GM12878 (cell line): ENCODE measurements around the gene DOCK1. TPM values are rescaled to one million over a fixed set of nuclear protein-coding genes. Genes with fewer than 3 reads are reported as not detected.

Experiments used
- ATAC-seq: fragments of 200-7000 bp; cut with Tn5 transposase; 3 replicates; pipeline ENCODE4 v1.9.1; 2020; ENCODE audit warnings: mild to moderate bottlenecking, moderate library complexity
- BruUV-seq: library from RNA; stranded (reverse); fragments of 400-500 nt; replicated peaks from 2 replicates; lab custom pipeline; 2021; lab: Mats Ljungman, UMichigan
- CTCF ChIA-PET: fragments of 300-600 bp; sonication (Branson Sonifier 250); formaldehyde crosslinking; extraction: SDS; loops from one replicate; lab custom pipeline; 2021; ENCODE audit warnings: inconsistent platforms; lab: Yijun Ruan, JAX
- POLR2A ChIA-PET: fragments of 350-600 bp; formaldehyde crosslinking; extraction: SDS; loops from one replicate; lab custom pipeline; 2021; ENCODE audit warnings: inconsistent platforms; lab: Charles Lee
- RAD21 ChIA-PET: fragments of 300-600 bp; sonication (Branson Sonifier 250); formaldehyde crosslinking; loops from one replicate; lab custom pipeline; 2023; ENCODE audit warnings: antibody characterized with exemption; ENCODE audit not compliant: unreplicated experiment; lab: Charles Lee
- SMC1A ChIA-PET: fragments of 300-600 bp; sonication (Branson Sonifier 250); formaldehyde crosslinking; loops from one replicate; lab custom pipeline; 2023; ENCODE audit not compliant: unreplicated experiment, uncharacterized antibody; lab: Charles Lee
- DNase-seq: peaks from one replicate; pipeline ENCODE4 v3.0.0-alpha.2; 2011; ENCODE audit warnings: low read depth, low spot score
- FAIRE-seq: peaks from 3 replicates; lab custom pipeline; 2011; peaks lifted over from hg19 to GRCh38; lab: Jason Lieb, UNC
- H2AFZ ChIP-seq: 2 replicates; pipeline ENCODE4 v1.6.0; 2011; ENCODE audit warnings: low read depth, low read length, control low read depth; ENCODE audit not compliant: control insufficient read depth
- H3K27ac ChIP-seq: 2 replicates; pipeline ENCODE4 v1.5.1; 2011; ENCODE audit warnings: control low read depth; ENCODE audit not compliant: control insufficient read depth, insufficient read depth
- H3K27me3 ChIP-seq, 2 experiments: replicated peaks in 1 of 2; 2 replicates each; pipeline versions ENCODE4 v1.6.0 to v1.6.1; 2011; ENCODE audit warnings: low read length in 1 of 2; ENCODE audit not compliant: control insufficient read depth in 2 of 2, insufficient read depth in 2 of 2
- H3K36me3 ChIP-seq, 2 experiments: 2 replicates each; pipeline ENCODE4 v1.5.1; 2011; ENCODE audit warnings: low read length in 1 of 2; ENCODE audit not compliant: control insufficient read depth in 2 of 2, insufficient read depth in 2 of 2
- H3K4me1 ChIP-seq: 2 replicates; pipeline ENCODE4 v1.6.1; 2011; ENCODE audit warnings: mild to moderate bottlenecking, low read length, moderate library complexity, mixed read lengths; ENCODE audit not compliant: control insufficient read depth, insufficient read depth
- H3K4me2 ChIP-seq: 2 replicates; pipeline ENCODE4 v1.6.0; 2011; ENCODE audit warnings: control low read depth; ENCODE audit not compliant: control insufficient read depth, insufficient read depth
- H3K4me3 ChIP-seq: fragments of 200-600 bp; sonication (generic); 2 replicates; pipeline ENCODE4 v1.5.1; 2016
- H3K79me2 ChIP-seq: 2 replicates; pipeline ENCODE4 v1.6.0; 2011; ENCODE audit warnings: low read length; ENCODE audit not compliant: control insufficient read depth, insufficient read depth
- H3K9ac ChIP-seq: 2 replicates; pipeline ENCODE4 v1.8.0; 2011; ENCODE audit warnings: low read length, control low read depth, mixed read lengths; ENCODE audit not compliant: control insufficient read depth, insufficient read depth
- H3K9me3 ChIP-seq: replicated peaks from 3 replicates; pipeline ENCODE4 v1.5.1; 2011; ENCODE audit warnings: mild to moderate bottlenecking, low read length; ENCODE audit not compliant: control insufficient read depth, insufficient read depth
- H4K20me1 ChIP-seq: 2 replicates; pipeline ENCODE4 v1.6.0; 2011; ENCODE audit not compliant: control insufficient read depth, insufficient read depth
- BHLHE40 ChIP-seq, 2 experiments: fragments of 450-650 bp in 1 of 2; IDR thresholded peaks; 2 replicates each; pipeline ENCODE4 v1.6.1; 2011 to 2017; ENCODE audit warnings: low read depth in 2 of 2, borderline replicate concordance in 1 of 2, improper control_type of control experiment in 1 of 2, low read length in 1 of 2, mild to moderate bottlenecking in 1 of 2
- CREM ChIP-seq: IDR thresholded peaks from 2 replicates; pipeline ENCODE4 v1.6.1; 2014; ENCODE audit warnings: antibody characterized with exemption, low read depth
- ETV6 ChIP-seq, 2 experiments: fragments of 450-650 bp in 1 of 2; IDR thresholded peaks in 1 of 2; conservative IDR thresholded peaks in 1 of 2; 2 replicates each; pipeline ENCODE4 v1.6.1; 2014; ENCODE audit warnings: antibody characterized with exemption in 1 of 2, borderline replicate concordance in 1 of 2, low read depth in 1 of 2, mild to moderate bottlenecking in 1 of 2, moderate library complexity in 1 of 2
- EZH2 ChIP-seq: IDR thresholded peaks from 2 replicates; pipeline ENCODE4 v1.6.1; 2012; ENCODE audit warnings: low read depth, mild to moderate bottlenecking, control low read depth, inconsistent platforms, low read length, borderline replicate concordance; ENCODE audit not compliant: control insufficient read depth
- IKZF1 ChIP-seq: fragments of 450-650 bp; conservative IDR thresholded peaks from 2 replicates; pipeline ENCODE4 v1.6.1; 2017; ENCODE audit warnings: antibody characterized with exemption, mild to moderate bottlenecking
- KAT2A ChIP-seq: conservative IDR thresholded peaks from 2 replicates; pipeline ENCODE4 v1.6.1; 2011; ENCODE audit warnings: low read depth, low read length; ENCODE audit not compliant: control insufficient read depth
- RAD21 ChIP-seq: IDR thresholded peaks from 2 replicates; pipeline ENCODE4 v1.6.1; 2011; ENCODE audit warnings: mild to moderate bottlenecking, low read depth, low read length, moderate library complexity; ENCODE audit not compliant: insufficient read depth
- SIN3A ChIP-seq: IDR thresholded peaks from 2 replicates; pipeline ENCODE4 v1.6.1; 2012; ENCODE audit warnings: low read depth, low read length, improper control_type of control experiment
- WGBS: methylation state at CpG from one replicate; pipeline ENCODE4 v1.1.6; 2016; ENCODE audit warnings: low lambda C conversion rate; ENCODE audit not compliant: insufficient replicate concordance, insufficient coverage; ENCODE audit errors: missing lambda C conversion rate; 5-methylcytosine and 5-hydroxymethylcytosine counted together
- in situ Hi-C: fragments of 300-500 bp; cut with MboI; formaldehyde crosslinking; loops from 9 replicates; pipeline ENCODE4 v1.14.3; 2018; ENCODE audit warnings: mixed read lengths
- intact Hi-C: fragments of 100-400 bp; cut with micrococcal nuclease; formaldehyde crosslinking; loops from one replicate; pipeline ENCODE4 v1.14.2; 2022; ENCODE audit not compliant: unreplicated experiment
- polyA plus RNA-seq, 11 experiments: library from polyadenylated mRNA; depleted of rRNA in 4 of 11; unstranded in 6 of 11; stranded (reverse) in 5 of 11; fragments of >200 nt; fragmentation: Nextera tagmentation in 4 of 11; fragmentation: Illumina TruSeq in 1 of 11; extraction: Ambion mirVana in 4 of 11; extraction: Trizol in 1 of 11; gene quantifications; 1 replicate in 1 of 11; 2 replicates in 10 of 11; pipeline versions ENCODE4 v1.2.1 to v1.2.3, GENCODE V29; 2011 to 2016; ENCODE audit warnings: inconsistent platforms in 2 of 11, missing spikeins in 2 of 11, low read depth in 1 of 11
- total RNA-seq, 4 experiments: library from RNA; depleted of rRNA in 3 of 4; stranded (reverse); fragments of >200 nt in 3 of 4; fragmentation: Illumina TruSeq in 1 of 4; extraction: Trizol in 1 of 4; gene quantifications; 2 replicates each; pipeline versions ENCODE4 v1.2.1 to v1.2.3, GENCODE V29; 2013 to 2021
- TF ChIP-seq, protein P1 (sequence below): IDR thresholded peaks from 2 replicates; pipeline ENCODE4 v1.6.1; 2012; ENCODE audit warnings: low read depth, low read length, improper control_type of control experiment
- TF ChIP-seq, protein P2 (sequence below): IDR thresholded peaks from 2 replicates; pipeline ENCODE4 v1.6.1; 2011; ENCODE audit warnings: borderline replicate concordance, low read depth, mild to moderate bottlenecking, moderate library complexity, low read length; ENCODE audit not compliant: insufficient read depth, poor library complexity, severe bottlenecking

The DOCK1 gene
- total and polyA plus RNA-seq, 10 of the 15 experiments (the other 5 are each of a cell fraction or from before 2014, with no cell fraction given) = 0.05 to 0.18 TPM; not detected in 8

DNA sequence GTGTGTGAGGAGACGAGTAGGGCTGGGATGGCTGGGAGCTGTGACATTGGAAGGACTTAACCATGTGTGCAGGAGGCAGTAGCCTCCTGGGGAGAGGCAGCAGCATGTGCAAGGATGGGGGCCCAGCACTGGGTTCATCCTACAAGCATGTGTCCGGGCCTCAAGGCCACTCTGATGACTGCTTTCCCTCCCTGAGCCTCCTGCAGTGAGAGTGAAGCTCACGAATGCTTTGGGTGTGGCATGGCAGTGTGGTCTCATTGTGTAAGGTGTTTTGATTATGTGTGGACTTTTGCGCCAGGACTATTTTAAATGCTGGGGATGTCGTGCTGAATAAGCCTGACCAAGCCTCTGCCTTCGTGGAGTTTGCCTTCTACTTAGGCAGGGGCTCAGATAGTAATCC lies 413.2 kb downstream of the DOCK1 start:
- WGBS = 16% methylated on average over 6 of the region's 6 CpGs
- Histone ChIP-seq H3K9ac (no peak overlapping the region), H3K79me2 (no peaks in the 10 kb centered on the region), H2AFZ (no peak overlapping the region), H3K36me3 (no peaks in the 10 kb centered on the region), H3K27ac (no peak overlapping the region), H3K4me2 (no peak overlapping the region), H3K27me3 (no peaks in the 10 kb centered on the region), H3K9me3 (no peaks in the 10 kb centered on the region), H4K20me1 (no peaks in the 10 kb centered on the region), H3K4me3 (no peak overlapping the region), H3K4me1 (no peaks in the 10 kb centered on the region)
- ChIA-PET SMC1A (no interaction called here), POLR2A (no interaction called here), RAD21 (no interaction called here), CTCF (no interaction called here)
- intact Hi-C loops (no loop called here), in situ Hi-C loops (no loop called here)
- DNase-seq (no peak), FAIRE-seq (no peak), ATAC-seq (no peak)
- BruUV-seq = no TSS peak
- TF ChIP-seq RAD21 (no peak), KAT2A (no peak), CREM (no peak), SIN3A (no peak), IKZF1 (no peak), BHLHE40 (IDR thresholded peaks at IDR 0.05; ENCODE audit: borderline replicate concordance in 1 of 2, low read depth in 2 of 2, low read length in 1 of 2) (no peak), EZH2 (no peak), ETV6 (conservative IDR thresholded peaks at IDR 0.05 in 1 of 2, IDR thresholded peaks at IDR 0.05 in 1 of 2; ENCODE audit: borderline replicate concordance in 1 of 2, low read depth in 1 of 2) (no peak)
- TF ChIP-seq, protein P1, sequence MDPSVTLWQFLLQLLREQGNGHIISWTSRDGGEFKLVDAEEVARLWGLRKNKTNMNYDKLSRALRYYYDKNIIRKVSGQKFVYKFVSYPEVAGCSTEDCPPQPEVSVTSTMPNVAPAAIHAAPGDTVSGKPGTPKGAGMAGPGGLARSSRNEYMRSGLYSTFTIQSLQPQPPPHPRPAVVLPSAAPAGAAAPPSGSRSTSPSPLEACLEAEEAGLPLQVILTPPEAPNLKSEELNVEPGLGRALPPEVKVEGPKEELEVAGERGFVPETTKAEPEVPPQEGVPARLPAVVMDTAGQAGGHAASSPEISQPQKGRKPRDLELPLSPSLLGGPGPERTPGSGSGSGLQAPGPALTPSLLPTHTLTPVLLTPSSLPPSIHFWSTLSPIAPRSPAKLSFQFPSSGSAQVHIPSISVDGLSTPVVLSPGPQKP = no peak
- TF ChIP-seq, protein P2, sequence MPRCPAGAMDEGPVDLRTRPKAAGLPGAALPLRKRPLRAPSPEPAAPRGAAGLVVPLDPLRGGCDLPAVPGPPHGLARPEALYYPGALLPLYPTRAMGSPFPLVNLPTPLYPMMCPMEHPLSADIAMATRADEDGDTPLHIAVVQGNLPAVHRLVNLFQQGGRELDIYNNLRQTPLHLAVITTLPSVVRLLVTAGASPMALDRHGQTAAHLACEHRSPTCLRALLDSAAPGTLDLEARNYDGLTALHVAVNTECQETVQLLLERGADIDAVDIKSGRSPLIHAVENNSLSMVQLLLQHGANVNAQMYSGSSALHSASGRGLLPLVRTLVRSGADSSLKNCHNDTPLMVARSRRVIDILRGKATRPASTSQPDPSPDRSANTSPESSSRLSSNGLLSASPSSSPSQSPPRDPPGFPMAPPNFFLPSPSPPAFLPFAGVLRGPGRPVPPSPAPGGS = no peak
